Measurements from ENCODE around the gene CHTOP. TPM values are rescaled to one million over a fixed set of nuclear protein-coding genes. Genes with fewer than 3 reads are reported as not detected.

CHTOP gene
- total and polyA plus RNA-seq, 2 of the 4 experiments (the other 2 are of a cell fraction), result 33.9 to 50.8 TPM

DNA sequence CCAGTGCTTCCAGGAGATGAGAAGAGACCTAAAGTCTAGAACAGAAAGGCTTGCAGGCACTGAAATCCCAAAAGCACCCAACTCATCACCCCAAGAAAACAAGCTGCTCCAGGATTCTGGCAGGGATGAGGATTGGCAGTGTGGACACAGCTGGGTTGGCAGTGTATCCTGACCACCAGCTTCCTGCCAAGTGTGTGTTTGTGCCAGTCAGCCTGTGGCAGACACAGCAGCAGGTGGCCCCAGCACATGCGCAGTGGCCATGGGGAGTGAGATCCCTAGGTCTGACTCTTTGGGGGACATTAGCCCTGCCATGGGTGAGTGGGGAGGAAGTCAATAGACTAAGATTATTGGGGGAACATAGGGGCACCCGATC lies 16.0 kb downstream of the CHTOP start:
- H3K4ac ChIP-seq (ENCODE audit: low read depth, low read length), result no peak overlapping the region
- peak overlapping the region; percentile 62 for H2AFZ ChIP-seq (replicated peaks; ENCODE audit: low read length, poor library complexity)
- no peak overlapping the region for H3K9ac ChIP-seq (ENCODE audit: low read depth, low read length)
- WGBS, 2 experiments (ENCODE audit: extremely low coverage in 2 of 2, insufficient read length in 1 of 2), result no CpG with 5 or more reads among the region's 2 CpGs
- no peak overlapping the region for H2BK5ac ChIP-seq (ENCODE audit: low read depth, low read length, poor library complexity, severe bottlenecking)
- no peak overlapping the region for H2BK120ac ChIP-seq (ENCODE audit: low read depth, low read length)
- no peak for ATAC-seq (ENCODE audit: low read depth)
- dilution Hi-C loops (cut with HindIII; ENCODE audit: low sequenced_read_pairs, unreplicated experiment), result no loop called here
- intact Hi-C loops (cut with micrococcal nuclease), result no loop called here
- no peak overlapping the region for H2AK5ac ChIP-seq (ENCODE audit: low read depth, low read length)
- H3K4me1 ChIP-seq (ENCODE audit: control insufficient read depth, insufficient read depth, low read length), result peaks cover 7% of the 10 kb centered on the region
- no TSS peak for BruUV-seq (replicated peaks)
- in situ Hi-C loops (cut with MboI; ENCODE audit: low sequenced_read_pairs), result loop anchor here (10.0 kb wide), 1 partner anchor 135 kb away; no protein-coding TSS in a partner anchor
- no peak overlapping the region for H3K4me3 ChIP-seq (ENCODE audit: insufficient read depth, low read depth, low read length)
- H4K5ac ChIP-seq (ENCODE audit: low read depth, low read length), result no peak overlapping the region
- no peak overlapping the region for H3K56ac ChIP-seq (ENCODE audit: extremely low read depth, insufficient read depth, low read length)
- peak overlapping the region; percentile 81 for H2AK9ac ChIP-seq (replicated peaks; ENCODE audit: low read depth, low read length, poor library complexity)
- H3K79me1 ChIP-seq (ENCODE audit: low read depth in 1 of 2, low read length in 2 of 2), result peaks cover 0 to 13% of the 10 kb centered on the region in 2 experiments; a peak in 3 of 4 replicates
- H3K18ac ChIP-seq (ENCODE audit: low read depth, low read length), result no peak overlapping the region
- no peaks in the 10 kb centered on the region for H4K20me1 ChIP-seq (ENCODE audit: insufficient read depth, low read length)
- no peak overlapping the region for H3K14ac ChIP-seq (replicated peaks; ENCODE audit: low read depth, low read length)
- no peaks in the 10 kb centered on the region for H3K9me3 ChIP-seq (ENCODE audit: control insufficient read depth, insufficient read depth, low read length)
- no peak for TF ChIP-seq RAD21 (IDR thresholded peaks at IDR 0.05; ENCODE audit: low read length)
- TF ChIP-seq MAFK (IDR thresholded peaks at IDR 0.05; ENCODE audit: low read depth, low read length), result no peak
- no peak for TF ChIP-seq MXI1 (IDR thresholded peaks at IDR 0.05; ENCODE audit: borderline replicate concordance, low read depth, low read length)
- TF ChIP-seq POLR2A (IDR thresholded peaks at IDR 0.05; ENCODE audit: low read depth, low read length), result no peak
- no peak for TF ChIP-seq FOS (IDR thresholded peaks at IDR 0.05; ENCODE audit: low read depth, low read length)
- TF ChIP-seq RCOR1 (IDR thresholded peaks at IDR 0.05; ENCODE audit: insufficient replicate concordance, low read length), result no peak
- TF ChIP-seq SMC3 (IDR thresholded peaks at IDR 0.05; ENCODE audit: low read depth, low read length), result no peak
- no peak for TF ChIP-seq NFE2L2 (IDR thresholded peaks at IDR 0.05; ENCODE audit: low read depth, low read length)
- TF ChIP-seq, protein P1, sequence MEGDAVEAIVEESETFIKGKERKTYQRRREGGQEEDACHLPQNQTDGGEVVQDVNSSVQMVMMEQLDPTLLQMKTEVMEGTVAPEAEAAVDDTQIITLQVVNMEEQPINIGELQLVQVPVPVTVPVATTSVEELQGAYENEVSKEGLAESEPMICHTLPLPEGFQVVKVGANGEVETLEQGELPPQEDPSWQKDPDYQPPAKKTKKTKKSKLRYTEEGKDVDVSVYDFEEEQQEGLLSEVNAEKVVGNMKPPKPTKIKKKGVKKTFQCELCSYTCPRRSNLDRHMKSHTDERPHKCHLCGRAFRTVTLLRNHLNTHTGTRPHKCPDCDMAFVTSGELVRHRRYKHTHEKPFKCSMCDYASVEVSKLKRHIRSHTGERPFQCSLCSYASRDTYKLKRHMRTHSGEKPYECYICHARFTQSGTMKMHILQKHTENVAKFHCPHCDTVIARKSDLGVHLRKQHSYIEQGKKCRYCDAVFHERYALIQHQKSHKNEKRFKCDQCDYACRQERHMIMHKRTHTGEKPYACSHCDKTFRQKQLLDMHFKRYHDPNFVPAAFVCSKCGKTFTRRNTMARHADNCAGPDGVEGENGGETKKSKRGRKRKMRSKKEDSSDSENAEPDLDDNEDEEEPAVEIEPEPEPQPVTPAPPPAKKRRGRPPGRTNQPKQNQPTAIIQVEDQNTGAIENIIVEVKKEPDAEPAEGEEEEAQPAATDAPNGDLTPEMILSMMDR (conservative IDR thresholded peaks at IDR 0.05; ENCODE audit: low read depth, low read length), result no peak
- TF ChIP-seq BHLHE40 (IDR thresholded peaks at IDR 0.05; ENCODE audit: low read depth, low read length), result no peak
- no peak for TF ChIP-seq RFX5 (IDR thresholded peaks at IDR 0.05; ENCODE audit: low read depth, low read length)
- no peak for TF ChIP-seq CHD1 (IDR thresholded peaks at IDR 0.05; ENCODE audit: low read depth, low read length)
- TF ChIP-seq, protein P2, sequence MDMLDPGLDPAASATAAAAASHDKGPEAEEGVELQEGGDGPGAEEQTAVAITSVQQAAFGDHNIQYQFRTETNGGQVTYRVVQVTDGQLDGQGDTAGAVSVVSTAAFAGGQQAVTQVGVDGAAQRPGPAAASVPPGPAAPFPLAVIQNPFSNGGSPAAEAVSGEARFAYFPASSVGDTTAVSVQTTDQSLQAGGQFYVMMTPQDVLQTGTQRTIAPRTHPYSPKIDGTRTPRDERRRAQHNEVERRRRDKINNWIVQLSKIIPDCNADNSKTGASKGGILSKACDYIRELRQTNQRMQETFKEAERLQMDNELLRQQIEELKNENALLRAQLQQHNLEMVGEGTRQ (IDR thresholded peaks at IDR 0.05; ENCODE audit: low read depth, low read length), result no peak
- TF ChIP-seq MAZ (IDR thresholded peaks at IDR 0.05; ENCODE audit: borderline replicate concordance, low read depth, low read length), result no peak
- TF ChIP-seq, protein P3, sequence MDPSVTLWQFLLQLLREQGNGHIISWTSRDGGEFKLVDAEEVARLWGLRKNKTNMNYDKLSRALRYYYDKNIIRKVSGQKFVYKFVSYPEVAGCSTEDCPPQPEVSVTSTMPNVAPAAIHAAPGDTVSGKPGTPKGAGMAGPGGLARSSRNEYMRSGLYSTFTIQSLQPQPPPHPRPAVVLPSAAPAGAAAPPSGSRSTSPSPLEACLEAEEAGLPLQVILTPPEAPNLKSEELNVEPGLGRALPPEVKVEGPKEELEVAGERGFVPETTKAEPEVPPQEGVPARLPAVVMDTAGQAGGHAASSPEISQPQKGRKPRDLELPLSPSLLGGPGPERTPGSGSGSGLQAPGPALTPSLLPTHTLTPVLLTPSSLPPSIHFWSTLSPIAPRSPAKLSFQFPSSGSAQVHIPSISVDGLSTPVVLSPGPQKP (IDR thresholded peaks at IDR 0.05; ENCODE audit: borderline replicate concordance, low read depth, low read length), result no peak
- no peak for TF ChIP-seq CEBPB (IDR thresholded peaks at IDR 0.05; ENCODE audit: low read depth, low read length)
- ChIA-PET POLR2A (ENCODE audit: unreplicated experiment) (no interaction called here), CTCF (interaction anchor here (0.8 kb wide), 1 partner anchor 81 kb away, joined by 3 read pairs; no protein-coding TSS in a partner anchor)
- H3K27me3 ChIP-seq (ENCODE audit: control insufficient read depth, insufficient read depth, low read length), result no peaks in the 10 kb centered on the region
- H3K36me3 ChIP-seq (ENCODE audit: control insufficient read depth, insufficient read depth, low read length), result peaks cover 15% of the 10 kb centered on the region
- H3K4me2 ChIP-seq (ENCODE audit: low read depth, low read length), result no peak overlapping the region
- H3K23ac ChIP-seq (ENCODE audit: low read depth, low read length), result no peak overlapping the region
- H4K91ac ChIP-seq (ENCODE audit: insufficient read depth, low read depth, low read length), result no peak overlapping the region
- no peak overlapping the region for H2BK15ac ChIP-seq (ENCODE audit: low read depth, low read length)
- H4K8ac ChIP-seq (ENCODE audit: low read depth in 2 of 2, low read length in 2 of 2), result no peak overlapping the region
- H3K9me1 ChIP-seq (ENCODE audit: insufficient read depth, low read length), result peaks cover 10% of the 10 kb centered on the region
- no peak overlapping the region for H3K27ac ChIP-seq (ENCODE audit: insufficient read depth, low read length)
- no peak for DNase-seq
- no peak overlapping the region for H2BK20ac ChIP-seq (ENCODE audit: low read depth, low read length)
